Measurements from ENCODE around the gene TRPV3. TPM values are rescaled to one million over a fixed set of nuclear protein-coding genes. Genes with fewer than 3 reads are reported as not detected.

TRPV3 gene
- total and polyA plus RNA-seq, 2 of the 13 experiments (the other 11 are each of a cell fraction or from before 2014, with no cell fraction given), result 0.90 to 1.0 TPM

DNA sequence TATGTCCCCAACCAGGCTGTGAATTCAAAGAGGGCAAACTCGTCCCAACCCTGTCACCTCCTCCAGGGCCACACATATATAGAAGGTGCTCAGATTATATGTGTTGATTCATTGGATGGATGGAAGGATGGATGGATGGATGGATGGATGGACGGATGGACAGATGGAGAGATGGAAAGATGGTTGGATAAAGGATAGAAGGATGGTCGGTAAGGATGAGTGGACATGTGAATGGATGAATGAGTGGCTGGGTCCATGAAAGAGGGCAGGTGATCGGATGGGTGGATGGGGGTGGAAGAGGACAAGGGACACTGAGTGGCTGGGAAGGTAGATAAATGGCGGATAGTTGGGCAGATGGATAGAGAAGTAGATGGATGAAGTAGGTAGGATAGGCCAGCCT, 30.1 kb downstream of the TRPV3 start:
- CTCF ChIA-PET (ENCODE audit: low intra/inter-chr PET ratio, low total read pairs), result no interaction called here
- ATAC-seq, result no peak
- no peak for DNase-seq (ENCODE audit: low spot score)
- TF ChIP-seq ZBTB20 (CRISPR knock-in tag; IDR thresholded peaks at IDR 0.05; ENCODE audit: borderline replicate concordance, low read depth) (no peak), PCBP1 (IDR thresholded peaks at IDR 0.05; ENCODE audit: borderline replicate concordance, low read depth, low read length) (no peak)
- TF ChIP-seq, protein P1, sequence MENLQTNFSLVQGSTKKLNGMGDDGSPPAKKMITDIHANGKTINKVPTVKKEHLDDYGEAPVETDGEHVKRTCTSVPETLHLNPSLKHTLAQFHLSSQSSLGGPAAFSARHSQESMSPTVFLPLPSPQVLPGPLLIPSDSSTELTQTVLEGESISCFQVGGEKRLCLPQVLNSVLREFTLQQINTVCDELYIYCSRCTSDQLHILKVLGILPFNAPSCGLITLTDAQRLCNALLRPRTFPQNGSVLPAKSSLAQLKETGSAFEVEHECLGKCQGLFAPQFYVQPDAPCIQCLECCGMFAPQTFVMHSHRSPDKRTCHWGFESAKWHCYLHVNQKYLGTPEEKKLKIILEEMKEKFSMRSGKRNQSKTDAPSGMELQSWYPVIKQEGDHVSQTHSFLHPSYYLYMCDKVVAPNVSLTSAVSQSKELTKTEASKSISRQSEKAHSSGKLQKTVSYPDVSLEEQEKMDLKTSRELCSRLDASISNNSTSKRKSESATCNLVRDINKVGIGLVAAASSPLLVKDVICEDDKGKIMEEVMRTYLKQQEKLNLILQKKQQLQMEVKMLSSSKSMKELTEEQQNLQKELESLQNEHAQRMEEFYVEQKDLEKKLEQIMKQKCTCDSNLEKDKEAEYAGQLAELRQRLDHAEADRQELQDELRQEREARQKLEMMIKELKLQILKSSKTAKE (CRISPR knock-in tag; IDR thresholded peaks at IDR 0.05; ENCODE audit: borderline replicate concordance), result no peak
- H3K4me1 ChIP-seq (ENCODE audit: insufficient read depth, low read length), result peaks cover 34% of the 10 kb centered on the region
- FAIRE-seq, result no peak
- H4K20me1 ChIP-seq (ENCODE audit: insufficient read depth, low read length), result no peaks in the 10 kb centered on the region
- H3K9ac ChIP-seq (ENCODE audit: insufficient read depth, low read depth, low read length), result no peak overlapping the region
- no peaks in the 10 kb centered on the region for H3K9me3 ChIP-seq (ENCODE audit: low read length)
- H3K4me2 ChIP-seq (ENCODE audit: low read depth, low read length), result no peak overlapping the region
- no peaks in the 10 kb centered on the region for H3K36me3 ChIP-seq (replicated peaks in 1 of 2; ENCODE audit: control insufficient read depth in 1 of 2, insufficient read depth in 2 of 2, low read length in 2 of 2)
- POLR2A ChIA-PET, result no interaction called here
- H2AFZ ChIP-seq (ENCODE audit: low read length), result no peak overlapping the region
- intact Hi-C loops (cut with micrococcal nuclease; ENCODE audit: unreplicated experiment) (no loop called here), in situ Hi-C loops (cut with HindIII; ENCODE audit: extremely low pct_ligation_motif_present, low pct_unique_long_range_greater_than_20kb) (no loop called here)
- H3K79me2 ChIP-seq (ENCODE audit: insufficient read depth, low read length), result no peaks in the 10 kb centered on the region
- no peaks in the 10 kb centered on the region for H3K27me3 ChIP-seq (ENCODE audit: control insufficient read depth in 1 of 2, insufficient read depth in 2 of 2, low read length in 2 of 2)
- H3K4me3 ChIP-seq (replicated peaks in 1 of 3; ENCODE audit: insufficient read depth in 1 of 3, low read depth in 2 of 3, low read length in 3 of 3), result no peak overlapping the region
- no peak overlapping the region for H3K27ac ChIP-seq (ENCODE audit: extremely low read length, insufficient read depth, low read length)
- BruUV-seq (replicated peaks), result no TSS peak
- WGBS (ENCODE audit: low lambda C conversion rate), result 78% methylated on average over 5 of the region's 5 CpGs

DNA sequence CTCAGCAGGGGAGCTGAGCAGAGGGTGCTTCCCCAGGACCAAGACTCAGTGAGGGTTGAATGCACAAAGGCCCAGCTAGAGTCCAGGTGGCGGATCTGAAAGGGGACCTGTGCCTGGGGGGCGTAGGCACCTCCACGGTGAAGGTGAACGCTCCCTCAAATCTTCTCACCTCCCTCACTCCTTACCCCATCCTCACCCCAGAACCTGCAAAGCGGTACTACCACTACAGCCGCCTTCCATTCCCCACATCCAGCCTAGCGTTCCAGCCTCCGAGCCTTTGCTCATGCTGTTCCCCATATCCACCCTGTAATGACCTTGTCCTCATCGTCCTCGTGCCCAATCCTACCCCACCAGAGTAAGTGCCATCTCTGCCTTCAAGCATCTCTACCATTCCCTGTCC, 30.6 kb downstream of the TRPV3 start:
- ChIA-PET POLR2A (no interaction called here), CTCF (ENCODE audit: low intra/inter-chr PET ratio, low total read pairs) (no interaction called here)
- no TSS peak for BruUV-seq (replicated peaks)
- intact Hi-C loops (cut with micrococcal nuclease; ENCODE audit: unreplicated experiment), result no loop called here
- Histone ChIP-seq H3K4me1 (ENCODE audit: insufficient read depth, low read length) (peaks cover 32% of the 10 kb centered on the region), H2AFZ (ENCODE audit: low read length) (no peak overlapping the region), H3K27ac (ENCODE audit: extremely low read length, insufficient read depth, low read length) (no peak overlapping the region), H3K9ac (ENCODE audit: insufficient read depth, low read depth, low read length) (no peak overlapping the region), H3K79me2 (ENCODE audit: insufficient read depth, low read length) (no peaks in the 10 kb centered on the region), H4K20me1 (ENCODE audit: insufficient read depth, low read length) (no peaks in the 10 kb centered on the region), H3K36me3 (replicated peaks in 1 of 2; ENCODE audit: control insufficient read depth in 1 of 2, insufficient read depth in 2 of 2, low read length in 2 of 2) (no peaks in the 10 kb centered on the region), H3K9me3 (ENCODE audit: low read length) (no peaks in the 10 kb centered on the region), H3K4me3 (replicated peaks in 1 of 3; ENCODE audit: insufficient read depth in 1 of 3, low read depth in 2 of 3, low read length in 3 of 3) (no peak overlapping the region), H3K27me3 (ENCODE audit: control insufficient read depth in 1 of 2, insufficient read depth in 2 of 2, low read length in 2 of 2) (no peaks in the 10 kb centered on the region), H3K4me2 (ENCODE audit: low read depth, low read length) (no peak overlapping the region)
- ATAC-seq, result no peak
- 89% methylated on average over 10 of the region's 10 CpGs for WGBS (ENCODE audit: low lambda C conversion rate)
- FAIRE-seq, result no peak
- DNase-seq (ENCODE audit: low spot score), result no peak
- in situ Hi-C loops (cut with HindIII; ENCODE audit: extremely low pct_ligation_motif_present, low pct_unique_long_range_greater_than_20kb), result no loop called here
- TF ChIP-seq, protein P2, sequence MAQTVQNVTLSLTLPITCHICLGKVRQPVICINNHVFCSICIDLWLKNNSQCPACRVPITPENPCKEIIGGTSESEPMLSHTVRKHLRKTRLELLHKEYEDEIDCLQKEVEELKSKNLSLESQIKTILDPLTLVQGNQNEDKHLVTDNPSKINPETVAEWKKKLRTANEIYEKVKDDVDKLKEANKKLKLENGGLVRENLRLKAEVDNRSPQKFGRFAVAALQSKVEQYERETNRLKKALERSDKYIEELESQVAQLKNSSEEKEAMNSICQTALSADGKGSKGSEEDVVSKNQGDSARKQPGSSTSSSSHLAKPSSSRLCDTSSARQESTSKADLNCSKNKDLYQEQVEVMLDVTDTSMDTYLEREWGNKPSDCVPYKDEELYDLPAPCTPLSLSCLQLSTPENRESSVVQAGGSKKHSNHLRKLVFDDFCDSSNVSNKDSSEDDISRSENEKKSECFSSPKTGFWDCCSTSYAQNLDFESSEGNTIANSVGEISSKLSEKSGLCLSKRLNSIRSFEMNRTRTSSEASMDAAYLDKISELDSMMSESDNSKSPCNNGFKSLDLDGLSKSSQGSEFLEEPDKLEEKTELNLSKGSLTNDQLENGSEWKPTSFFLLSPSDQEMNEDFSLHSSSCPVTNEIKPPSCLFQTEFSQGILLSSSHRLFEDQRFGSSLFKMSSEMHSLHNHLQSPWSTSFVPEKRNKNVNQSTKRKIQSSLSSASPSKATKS (CRISPR knock-in tag; IDR thresholded peaks at IDR 0.05), result no peak
- no peak for TF ChIP-seq NAIF1 (CRISPR knock-in tag; IDR thresholded peaks at IDR 0.05; ENCODE audit: borderline replicate concordance)
- TF ChIP-seq KLF11 (CRISPR knock-in tag; IDR thresholded peaks at IDR 0.05), result no peak
- no peak for TF ChIP-seq GABPA (IDR thresholded peaks at IDR 0.05; ENCODE audit: low read depth, low read length)
- no peak for TF ChIP-seq GABPA (CRISPR knock-in tag; IDR thresholded peaks at IDR 0.05; ENCODE audit: low read depth)
- no peak for TF ChIP-seq ZNF124 (CRISPR knock-in tag; IDR thresholded peaks at IDR 0.05)
- no peak for TF ChIP-seq ZNF432 (CRISPR knock-in tag; IDR thresholded peaks at IDR 0.05; ENCODE audit: borderline replicate concordance)
- no peak for TF ChIP-seq TCF7L2 (IDR thresholded peaks at IDR 0.05; ENCODE audit: low read depth, low read length)
- no peak for TF ChIP-seq SIN3A (IDR thresholded peaks at IDR 0.05; ENCODE audit: borderline replicate concordance, low read depth, low read length)
- TF ChIP-seq JUNB (CRISPR knock-in tag; IDR thresholded peaks at IDR 0.05; ENCODE audit: borderline replicate concordance), result no peak
